Hematopoietic multipotent progenitor cell treated with erythropoietin and hydrocortisone succinate and interleukin-3 and kit ligand, for 8 days (in vitro differentiated cells): Measurements from ENCODE around the gene C7orf57.

Experiments used
- DNase-seq: peaks from one replicate; pipeline ENCODE4 v3.0.0-alpha.2; 2015

Gene C7orf57

GRCh38 chr7:48088559-48089045 is 53.3 kb downstream of the C7orf57 start:
- DNase-seq: peak; percentile 43

GRCh38 chr7:48089046-48090003 is 54.0 kb downstream of the C7orf57 start, which contains the start of gene UPP1:
UPP1 (plus strand) TSS chr7:48089265; CDS start chr7:48094784, 5,519 bp downstream.
- DNase-seq: no peak

- no peak for DNase-seq
Measured at GRCh38 chr7:48090095-48090805, 54.9 kb downstream of the C7orf57 start.

- no peak for DNase-seq
Measured at GRCh38 chr7:48091506-48092433, 56.4 kb downstream of the C7orf57 start.

GRCh38 chr7:48094861-48095293 is 59.5 kb downstream of the C7orf57 start:
- no peak for DNase-seq

GRCh38 chr7:48096273-48096672 is 60.9 kb downstream of the C7orf57 start:
- DNase-seq: no peak

- DNase-seq: no peak
Measured at GRCh38 chr7:48097521-48098231, 62.3 kb downstream of the C7orf57 start.

- DNase-seq: no peak
Measured at GRCh38 chr7:48098846-48099245, 63.5 kb downstream of the C7orf57 start.

- no peak for DNase-seq
Measured at GRCh38 chr7:48099781-48100180, 64.4 kb downstream of the C7orf57 start.

GRCh38 chr7:48101352-48101751 is 66.0 kb downstream of the C7orf57 start:
- DNase-seq: no peak

- DNase-seq: no peak
Measured at GRCh38 chr7:48101968-48102367, 66.6 kb downstream of the C7orf57 start.

- DNase-seq: no peak
Measured at GRCh38 chr7:48102530-48102929, 67.2 kb downstream of the C7orf57 start.

GRCh38 chr7:48105045-48105444 is 69.7 kb downstream of the C7orf57 start:
- DNase-seq: no peak

- DNase-seq: no peak
Measured at GRCh38 chr7:48106906-48107659, 71.7 kb downstream of the C7orf57 start.

- DNase-seq: no peak
Measured at GRCh38 chr7:48107926-48108472, 72.7 kb downstream of the C7orf57 start.

- DNase-seq: no peak
Measured at GRCh38 chr7:48108959-48109847, 73.9 kb downstream of the C7orf57 start.

GRCh38 chr7:48109848-48110663 is 74.7 kb downstream of the C7orf57 start:
- DNase-seq: peak; percentile 57

GRCh38 chr7:48110868-48111267 is 75.5 kb downstream of the C7orf57 start:
- DNase-seq: no peak
